GM23338 (cell line): ENCODE results near the gene NTRK3.

ENCODE experiments used
- EZH2 ChIP-seq: fragments of 200-600 bp; sonication (generic); IDR thresholded peaks from one replicate; pipeline ENCODE4 v1.8.0; 2017; ENCODE audit warnings: antibody characterized with exemption, mild to moderate bottlenecking, low read depth; ENCODE audit not compliant: unreplicated experiment
- EZH2phosphoT487 ChIP-seq: fragments of 200-600 bp; sonication (generic); IDR thresholded peaks from one replicate; pipeline ENCODE4 v1.8.1; 2018; ENCODE audit warnings: antibody characterized with exemption; ENCODE audit not compliant: unreplicated experiment
- JUNB ChIP-seq: IDR thresholded peaks from one replicate; pipeline ENCODE4 v1.6.1; 2016; ENCODE audit warnings: antibody characterized with exemption; ENCODE audit not compliant: unreplicated experiment
- POLR2AphosphoS5 ChIP-seq: IDR thresholded peaks from 2 replicates; pipeline ENCODE4 v1.6.1; 2016; ENCODE audit warnings: antibody characterized with exemption, low read depth
- TF ChIP-seq, protein P1 (sequence below), 2 experiments: fragments of 200-600 bp in 1 of 2; sonication (generic) in 1 of 2; conservative IDR thresholded peaks; 2 replicates each; pipeline versions ENCODE4 v1.5.1 to v1.6.1; 2016 to 2017; ENCODE audit warnings: antibody characterized with exemption in 2 of 2, low read depth in 2 of 2, mild to moderate bottlenecking in 2 of 2, moderate library complexity in 1 of 2
- TF ChIP-seq, protein P2 (sequence below): IDR thresholded peaks from one replicate; pipeline ENCODE4 v1.6.1; 2018; ENCODE audit warnings: antibody characterized with exemption; ENCODE audit not compliant: unreplicated experiment

DNA sequence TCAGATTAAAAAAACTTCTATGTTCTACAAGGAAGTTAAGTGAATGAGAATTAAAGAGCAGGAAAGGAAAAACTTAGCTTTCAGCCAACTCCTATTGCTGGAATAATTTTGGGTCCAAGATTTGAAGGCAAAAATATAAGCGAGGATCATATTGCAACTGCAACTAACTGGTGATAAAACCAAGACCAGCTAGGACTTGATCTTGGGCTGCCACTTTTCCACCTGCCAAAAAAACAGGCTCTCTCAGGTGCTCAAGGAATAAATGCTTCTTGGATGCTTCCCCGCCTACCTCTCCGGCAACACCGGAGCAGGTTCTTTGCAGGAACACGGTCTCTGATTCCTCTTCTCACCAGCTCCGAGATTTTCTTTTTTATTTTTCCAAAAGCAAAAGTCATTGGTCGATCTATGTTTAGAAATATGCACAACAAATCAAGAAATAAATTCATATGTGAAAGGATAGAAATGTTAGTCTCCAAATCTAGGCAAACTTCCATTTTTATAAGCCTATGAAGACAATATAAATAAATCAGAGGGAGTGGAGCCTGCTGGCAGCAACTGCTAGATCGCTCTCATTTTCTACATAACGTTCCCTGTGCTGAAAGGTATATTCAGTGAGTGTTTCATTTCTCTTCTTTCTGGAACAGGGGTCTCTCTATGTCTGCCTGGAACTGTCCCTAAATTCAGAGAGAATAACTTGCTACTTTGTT is 241.9 kb downstream of the NTRK3 start:
- TF ChIP-seq POLR2AphosphoS5, result no peak
- TF ChIP-seq EZH2, result no peak
- TF ChIP-seq JUNB, result no peak
- TF ChIP-seq EZH2phosphoT487, result no peak
- TF ChIP-seq, protein P1, sequence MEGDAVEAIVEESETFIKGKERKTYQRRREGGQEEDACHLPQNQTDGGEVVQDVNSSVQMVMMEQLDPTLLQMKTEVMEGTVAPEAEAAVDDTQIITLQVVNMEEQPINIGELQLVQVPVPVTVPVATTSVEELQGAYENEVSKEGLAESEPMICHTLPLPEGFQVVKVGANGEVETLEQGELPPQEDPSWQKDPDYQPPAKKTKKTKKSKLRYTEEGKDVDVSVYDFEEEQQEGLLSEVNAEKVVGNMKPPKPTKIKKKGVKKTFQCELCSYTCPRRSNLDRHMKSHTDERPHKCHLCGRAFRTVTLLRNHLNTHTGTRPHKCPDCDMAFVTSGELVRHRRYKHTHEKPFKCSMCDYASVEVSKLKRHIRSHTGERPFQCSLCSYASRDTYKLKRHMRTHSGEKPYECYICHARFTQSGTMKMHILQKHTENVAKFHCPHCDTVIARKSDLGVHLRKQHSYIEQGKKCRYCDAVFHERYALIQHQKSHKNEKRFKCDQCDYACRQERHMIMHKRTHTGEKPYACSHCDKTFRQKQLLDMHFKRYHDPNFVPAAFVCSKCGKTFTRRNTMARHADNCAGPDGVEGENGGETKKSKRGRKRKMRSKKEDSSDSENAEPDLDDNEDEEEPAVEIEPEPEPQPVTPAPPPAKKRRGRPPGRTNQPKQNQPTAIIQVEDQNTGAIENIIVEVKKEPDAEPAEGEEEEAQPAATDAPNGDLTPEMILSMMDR (conservative IDR thresholded peaks at IDR 0.05; ENCODE audit: low read depth in 2 of 2), result no peak
- TF ChIP-seq, protein P2, sequence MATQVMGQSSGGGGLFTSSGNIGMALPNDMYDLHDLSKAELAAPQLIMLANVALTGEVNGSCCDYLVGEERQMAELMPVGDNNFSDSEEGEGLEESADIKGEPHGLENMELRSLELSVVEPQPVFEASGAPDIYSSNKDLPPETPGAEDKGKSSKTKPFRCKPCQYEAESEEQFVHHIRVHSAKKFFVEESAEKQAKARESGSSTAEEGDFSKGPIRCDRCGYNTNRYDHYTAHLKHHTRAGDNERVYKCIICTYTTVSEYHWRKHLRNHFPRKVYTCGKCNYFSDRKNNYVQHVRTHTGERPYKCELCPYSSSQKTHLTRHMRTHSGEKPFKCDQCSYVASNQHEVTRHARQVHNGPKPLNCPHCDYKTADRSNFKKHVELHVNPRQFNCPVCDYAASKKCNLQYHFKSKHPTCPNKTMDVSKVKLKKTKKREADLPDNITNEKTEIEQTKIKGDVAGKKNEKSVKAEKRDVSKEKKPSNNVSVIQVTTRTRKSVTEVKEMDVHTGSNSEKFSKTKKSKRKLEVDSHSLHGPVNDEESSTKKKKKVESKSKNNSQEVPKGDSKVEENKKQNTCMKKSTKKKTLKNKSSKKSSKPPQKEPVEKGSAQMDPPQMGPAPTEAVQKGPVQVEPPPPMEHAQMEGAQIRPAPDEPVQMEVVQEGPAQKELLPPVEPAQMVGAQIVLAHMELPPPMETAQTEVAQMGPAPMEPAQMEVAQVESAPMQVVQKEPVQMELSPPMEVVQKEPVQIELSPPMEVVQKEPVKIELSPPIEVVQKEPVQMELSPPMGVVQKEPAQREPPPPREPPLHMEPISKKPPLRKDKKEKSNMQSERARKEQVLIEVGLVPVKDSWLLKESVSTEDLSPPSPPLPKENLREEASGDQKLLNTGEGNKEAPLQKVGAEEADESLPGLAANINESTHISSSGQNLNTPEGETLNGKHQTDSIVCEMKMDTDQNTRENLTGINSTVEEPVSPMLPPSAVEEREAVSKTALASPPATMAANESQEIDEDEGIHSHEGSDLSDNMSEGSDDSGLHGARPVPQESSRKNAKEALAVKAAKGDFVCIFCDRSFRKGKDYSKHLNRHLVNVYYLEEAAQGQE, result no peak
